HepG2 (cell line): ENCODE data around the gene LOXL4. TPM values are rescaled to one million over a fixed set of nuclear protein-coding genes. Genes with fewer than 3 reads are reported as not detected.
A peak's percentile ranks its signal among the peaks of the same experiment; 100 is the strongest.

Experiments
- AKNA ChIP-seq: sonication (generic); formaldehyde crosslinking; IDR thresholded peaks from 2 replicates; pipeline ENCODE4 v1.4.0; 2020; ENCODE audit warnings: missing genetic modification reagents, borderline replicate concordance
- ARNT ChIP-seq: fragments of 450-650 bp; IDR thresholded peaks from 2 replicates; pipeline ENCODE4 v1.6.1; 2017
- HMG20A ChIP-seq: IDR thresholded peaks from 2 replicates; pipeline ENCODE4 v1.6.1; 2016; ENCODE audit warnings: borderline replicate concordance
- KLF12 ChIP-seq: sonication (generic); formaldehyde crosslinking; IDR thresholded peaks from 2 replicates; pipeline ENCODE4 v1.4.0; 2020; ENCODE audit warnings: missing genetic modification reagents, borderline replicate concordance
- SATB2 ChIP-seq: sonication (generic); formaldehyde crosslinking; IDR thresholded peaks from 2 replicates; pipeline ENCODE4 v1.5.0; 2020; ENCODE audit warnings: missing genetic modification reagents
- STAT5B ChIP-seq: sonication (generic); formaldehyde crosslinking; IDR thresholded peaks from 2 replicates; pipeline ENCODE4 v1.4.0; 2020; ENCODE audit warnings: missing genetic modification reagents
- ZFP36 ChIP-seq: fragments of 150-350 bp; IDR thresholded peaks from 2 replicates; pipeline ENCODE4 v1.6.1; 2018; ENCODE audit warnings: borderline replicate concordance, low read length, low read depth; ENCODE audit not compliant: partially characterized antibody
- ZNF777 ChIP-seq: sonication (generic); formaldehyde crosslinking; IDR thresholded peaks from 2 replicates; pipeline ENCODE4 v1.4.0; 2020; ENCODE audit warnings: missing genetic modification reagents
- ZSCAN31 ChIP-seq: sonication (generic); formaldehyde crosslinking; IDR thresholded peaks from 2 replicates; pipeline ENCODE4 v1.5.0; 2020; ENCODE audit warnings: low read depth, mild to moderate bottlenecking, missing genetic modification reagents
- polyA plus RNA-seq, 8 experiments: library from polyadenylated mRNA; depleted of rRNA in 3 of 8; stranded (reverse) in 7 of 8; unstranded in 1 of 8; fragments of >200 nt; fragmentation: Illumina TruSeq in 4 of 8; extraction: Trizol in 4 of 8; gene quantifications; 2 replicates each; pipeline versions ENCODE4 v1.2.1 to v1.2.3, GENCODE V29; 2011 to 2016; ENCODE audit warnings: low read depth in 4 of 8, missing spikeins in 1 of 8, mixed read lengths in 1 of 8; ENCODE audit not compliant: insufficient read depth in 1 of 8
- total RNA-seq, 5 experiments: library from RNA; depleted of rRNA; stranded (reverse); fragments of >200 nt; fragmentation: Illumina TruSeq; extraction: Trizol; gene quantifications; 2 replicates each; pipeline ENCODE4 v1.2.3, GENCODE V29; 2016; ENCODE audit warnings: low read depth in 1 of 5
- TF ChIP-seq, protein P1 (sequence below): sonication (generic); formaldehyde crosslinking; IDR thresholded peaks from 2 replicates; pipeline ENCODE4 v1.5.0; 2020; ENCODE audit warnings: mild to moderate bottlenecking, missing genetic modification reagents, borderline replicate concordance
- TF ChIP-seq, protein P2 (sequence below), 2 experiments: fragments of 450-650 bp in 1 of 2; sonication (generic) in 1 of 2; formaldehyde crosslinking; IDR thresholded peaks; 2 replicates each; pipeline versions ENCODE4 v1.5.0 to v1.8.0; 2020 to 2022; ENCODE audit warnings: mild to moderate bottlenecking in 1 of 2, missing genetic modification reagents in 1 of 2

LOXL4 gene
- total and polyA plus RNA-seq, 2 of the 13 experiments (the other 11 are each of a cell fraction or from before 2014, with no cell fraction given), result 8.8 to 21.1 TPM

- TF ChIP-seq ZSCAN31 (CRISPR knock-in tag) (0 out of 2 replicates have a peak, but pooled peaks have one; percentile 17), ARNT (no peak), STAT5B (CRISPR knock-in tag) (no peak), AKNA (no peak), KLF12 (CRISPR knock-in tag) (no peak), ZFP36 (no peak), ZNF777 (CRISPR knock-in tag) (no peak), SATB2 (CRISPR knock-in tag) (no peak), HMG20A (CRISPR knock-in tag) (no peak)
- TF ChIP-seq, protein P1, sequence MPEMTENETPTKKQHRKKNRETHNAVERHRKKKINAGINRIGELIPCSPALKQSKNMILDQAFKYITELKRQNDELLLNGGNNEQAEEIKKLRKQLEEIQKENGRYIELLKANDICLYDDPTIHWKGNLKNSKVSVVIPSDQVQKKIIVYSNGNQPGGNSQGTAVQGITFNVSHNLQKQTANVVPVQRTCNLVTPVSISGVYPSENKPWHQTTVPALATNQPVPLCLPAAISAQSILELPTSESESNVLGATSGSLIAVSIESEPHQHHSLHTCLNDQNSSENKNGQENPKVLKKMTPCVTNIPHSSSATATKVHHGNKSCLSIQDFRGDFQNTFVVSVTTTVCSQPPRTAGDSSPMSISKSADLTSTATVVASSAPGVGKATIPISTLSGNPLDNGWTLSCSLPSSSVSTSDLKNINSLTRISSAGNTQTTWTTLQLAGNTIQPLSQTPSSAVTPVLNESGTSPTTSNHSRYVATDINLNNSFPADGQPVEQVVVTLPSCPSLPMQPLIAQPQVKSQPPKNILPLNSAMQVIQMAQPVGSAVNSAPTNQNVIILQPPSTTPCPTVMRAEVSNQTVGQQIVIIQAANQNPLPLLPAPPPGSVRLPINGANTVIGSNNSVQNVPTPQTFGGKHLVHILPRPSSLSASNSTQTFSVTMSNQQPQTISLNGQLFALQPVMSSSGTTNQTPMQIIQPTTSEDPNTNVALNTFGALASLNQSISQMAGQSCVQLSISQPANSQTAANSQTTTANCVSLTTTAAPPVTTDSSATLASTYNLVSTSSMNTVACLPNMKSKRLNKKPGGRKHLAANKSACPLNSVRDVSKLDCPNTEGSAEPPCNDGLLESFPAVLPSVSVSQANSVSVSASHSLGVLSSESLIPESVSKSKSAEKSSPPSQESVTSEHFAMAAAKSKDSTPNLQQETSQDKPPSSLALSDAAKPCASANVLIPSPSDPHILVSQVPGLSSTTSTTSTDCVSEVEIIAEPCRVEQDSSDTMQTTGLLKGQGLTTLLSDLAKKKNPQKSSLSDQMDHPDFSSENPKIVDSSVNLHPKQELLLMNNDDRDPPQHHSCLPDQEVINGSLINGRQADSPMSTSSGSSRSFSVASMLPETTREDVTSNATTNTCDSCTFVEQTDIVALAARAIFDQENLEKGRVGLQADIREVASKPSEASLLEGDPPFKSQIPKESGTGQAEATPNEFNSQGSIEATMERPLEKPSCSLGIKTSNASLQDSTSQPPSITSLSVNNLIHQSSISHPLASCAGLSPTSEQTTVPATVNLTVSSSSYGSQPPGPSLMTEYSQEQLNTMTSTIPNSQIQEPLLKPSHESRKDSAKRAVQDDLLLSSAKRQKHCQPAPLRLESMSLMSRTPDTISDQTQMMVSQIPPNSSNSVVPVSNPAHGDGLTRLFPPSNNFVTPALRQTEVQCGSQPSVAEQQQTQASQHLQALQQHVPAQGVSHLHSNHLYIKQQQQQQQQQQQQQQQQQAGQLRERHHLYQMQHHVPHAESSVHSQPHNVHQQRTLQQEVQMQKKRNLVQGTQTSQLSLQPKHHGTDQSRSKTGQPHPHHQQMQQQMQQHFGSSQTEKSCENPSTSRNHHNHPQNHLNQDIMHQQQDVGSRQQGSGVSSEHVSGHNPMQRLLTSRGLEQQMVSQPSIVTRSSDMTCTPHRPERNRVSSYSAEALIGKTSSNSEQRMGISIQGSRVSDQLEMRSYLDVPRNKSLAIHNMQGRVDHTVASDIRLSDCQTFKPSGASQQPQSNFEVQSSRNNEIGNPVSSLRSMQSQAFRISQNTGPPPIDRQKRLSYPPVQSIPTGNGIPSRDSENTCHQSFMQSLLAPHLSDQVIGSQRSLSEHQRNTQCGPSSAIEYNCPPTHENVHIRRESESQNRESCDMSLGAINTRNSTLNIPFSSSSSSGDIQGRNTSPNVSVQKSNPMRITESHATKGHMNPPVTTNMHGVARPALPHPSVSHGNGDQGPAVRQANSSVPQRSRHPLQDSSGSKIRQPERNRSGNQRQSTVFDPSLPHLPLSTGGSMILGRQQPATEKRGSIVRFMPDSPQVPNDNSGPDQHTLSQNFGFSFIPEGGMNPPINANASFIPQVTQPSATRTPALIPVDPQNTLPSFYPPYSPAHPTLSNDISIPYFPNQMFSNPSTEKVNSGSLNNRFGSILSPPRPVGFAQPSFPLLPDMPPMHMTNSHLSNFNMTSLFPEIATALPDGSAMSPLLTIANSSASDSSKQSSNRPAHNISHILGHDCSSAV (CRISPR knock-in tag), result no peak
- TF ChIP-seq, protein P2, sequence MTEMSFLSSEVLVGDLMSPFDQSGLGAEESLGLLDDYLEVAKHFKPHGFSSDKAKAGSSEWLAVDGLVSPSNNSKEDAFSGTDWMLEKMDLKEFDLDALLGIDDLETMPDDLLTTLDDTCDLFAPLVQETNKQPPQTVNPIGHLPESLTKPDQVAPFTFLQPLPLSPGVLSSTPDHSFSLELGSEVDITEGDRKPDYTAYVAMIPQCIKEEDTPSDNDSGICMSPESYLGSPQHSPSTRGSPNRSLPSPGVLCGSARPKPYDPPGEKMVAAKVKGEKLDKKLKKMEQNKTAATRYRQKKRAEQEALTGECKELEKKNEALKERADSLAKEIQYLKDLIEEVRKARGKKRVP (CRISPR knock-in tag; IDR thresholded peaks at IDR 0.05), result no peak
These were observed 41.7 kb upstream of the LOXL4 start (continued) for GRCh38 chr10:98309366-98310355.
